GM12801 (cell line): Measurements from ENCODE around the gene SMTN.

Source experiments
- CTCF ChIP-seq: IDR thresholded peaks from one replicate; pipeline ENCODE4 v1.5.1; 2011; ENCODE audit warnings: control low read depth; ENCODE audit not compliant: insufficient read length; ENCODE audit errors: extremely low read depth

SMTN gene

GRCh38 chr22:31103899-31104694 lies 23.0 kb downstream of the SMTN start:
- no peak for TF ChIP-seq CTCF

GRCh38 chr22:31104869-31105268 lies 23.8 kb downstream of the SMTN start:
- TF ChIP-seq CTCF: no peak

GRCh38 chr22:31105282-31105929 lies 24.3 kb downstream of the SMTN start:
- no peak for TF ChIP-seq CTCF

- TF ChIP-seq CTCF: no peak
These were observed 25.0 kb downstream of the SMTN start for GRCh38 chr22:31106001-31106571.

GRCh38 chr22:31106731-31107177 lies 25.6 kb downstream of the SMTN start:
- no peak for TF ChIP-seq CTCF

- TF ChIP-seq CTCF: no peak
These were observed 26.2 kb downstream of the SMTN start, which contains the start of gene SELENOM for GRCh38 chr22:31107178-31107893. Gene SELENOM, minus strand, starts transcription at chr22:31107568. Its CDS starts 63 bp downstream, at chr22:31107505.

GRCh38 chr22:31107894-31108218 lies 26.7 kb downstream of the SMTN start:
- no peak for TF ChIP-seq CTCF
